Lower leg skin (tissue), 4 donors: ENCODE measurements around the gene POU6F1. TPM values are rescaled to one million over a fixed set of nuclear protein-coding genes. Genes with fewer than 3 reads are reported as not detected.

Experiments used
- DNase-seq, 2 donors: peaks; one replicate each; pipeline ENCODE4 v3.0.0-alpha.2; 2019; ENCODE audit warnings: low spot score in 2 of 2
- H3K4me3 ChIP-seq: fragments of 200-600 bp; sonication (generic); 2 replicates; pipeline ENCODE4 v1.5.1; 2017; ENCODE audit warnings: mild to moderate bottlenecking, low read depth; ENCODE audit not compliant: poor library complexity, severe bottlenecking
- POLR2A ChIP-seq, 2 donors: fragments of 450-650 bp; IDR thresholded peaks; one replicate each; pipeline ENCODE4 v1.6.1; 2016 to 2017; ENCODE audit warnings: antibody characterized with exemption in 2 of 2, mild to moderate bottlenecking in 1 of 2, moderate library complexity in 1 of 2
- WGBS, 2 donors: methylation state at CpG; one replicate each; pipeline ENCODE4 v1.1.5; 2018; 5-methylcytosine and 5-hydroxymethylcytosine counted together
- intact Hi-C: fragments of 100-400 bp; cut with DNase I; formaldehyde crosslinking; loops from one replicate; pipeline ENCODE4 v1.15.0; 2023; ENCODE audit warnings: low total_unique reads
- total RNA-seq, 4 donors: library from RNA; depleted of rRNA; stranded (reverse); fragments of >200 nt; gene quantifications; one replicate each; pipeline ENCODE4 v1.1.0, GENCODE V29; 2016
- TF ChIP-seq, protein P1 (sequence below), 3 donors: fragments of 450-650 bp; IDR thresholded peaks; one replicate each; pipeline ENCODE4 v1.5.1; 2016; ENCODE audit warnings: antibody characterized with exemption in 3 of 3, mild to moderate bottlenecking in 3 of 3, moderate library complexity in 2 of 3

Gene POU6F1
- total RNA-seq, 4 donors from 2014 or later = 5.5 to 20.2 (median 10.6) TPM

DNA sequence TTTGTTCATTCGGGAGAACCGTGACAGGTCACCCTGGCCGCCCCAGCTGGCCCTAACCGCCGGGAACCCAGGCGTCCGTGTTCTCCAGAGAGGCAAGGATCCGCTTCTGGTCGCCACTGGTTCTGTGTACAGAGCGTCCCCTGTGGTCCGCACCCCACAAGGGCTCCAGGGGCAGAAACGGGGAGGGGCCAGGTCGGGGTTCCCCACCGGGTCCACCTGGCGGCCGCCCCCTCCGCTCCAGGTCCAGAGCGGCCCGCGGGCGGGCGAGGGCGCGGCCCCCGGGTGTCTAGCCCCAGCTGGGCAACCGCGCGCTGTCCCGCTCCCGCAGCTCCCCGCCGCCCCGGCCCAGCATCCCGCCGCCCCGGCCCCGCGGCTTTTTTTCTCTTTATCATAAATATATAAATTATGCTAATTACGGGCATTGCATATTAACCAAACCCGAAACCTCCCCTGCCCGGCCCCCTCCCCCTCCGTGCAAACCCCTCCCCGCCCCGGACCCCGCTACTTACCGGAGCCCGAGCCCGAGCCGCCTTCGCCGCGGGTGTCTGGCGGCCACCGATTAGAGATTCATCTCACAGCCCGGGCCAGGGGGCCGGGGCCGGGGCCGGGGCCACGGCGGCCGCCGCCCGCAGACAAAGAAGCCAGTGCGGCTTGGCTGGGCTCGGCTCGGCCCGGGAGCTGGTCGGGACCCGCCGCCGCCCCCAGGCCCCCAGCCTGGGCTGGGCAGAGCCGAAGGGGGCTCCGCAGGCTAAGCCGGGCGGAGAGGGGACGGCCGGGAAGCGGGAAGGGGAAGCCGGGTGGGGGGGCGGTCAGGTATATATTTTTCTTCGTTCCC lies 512 bp downstream of the POU6F1 start:
- intact Hi-C loops = no loop called here
- peak; percentile 34 to 91 for DNase-seq
- TF ChIP-seq, protein P1, sequence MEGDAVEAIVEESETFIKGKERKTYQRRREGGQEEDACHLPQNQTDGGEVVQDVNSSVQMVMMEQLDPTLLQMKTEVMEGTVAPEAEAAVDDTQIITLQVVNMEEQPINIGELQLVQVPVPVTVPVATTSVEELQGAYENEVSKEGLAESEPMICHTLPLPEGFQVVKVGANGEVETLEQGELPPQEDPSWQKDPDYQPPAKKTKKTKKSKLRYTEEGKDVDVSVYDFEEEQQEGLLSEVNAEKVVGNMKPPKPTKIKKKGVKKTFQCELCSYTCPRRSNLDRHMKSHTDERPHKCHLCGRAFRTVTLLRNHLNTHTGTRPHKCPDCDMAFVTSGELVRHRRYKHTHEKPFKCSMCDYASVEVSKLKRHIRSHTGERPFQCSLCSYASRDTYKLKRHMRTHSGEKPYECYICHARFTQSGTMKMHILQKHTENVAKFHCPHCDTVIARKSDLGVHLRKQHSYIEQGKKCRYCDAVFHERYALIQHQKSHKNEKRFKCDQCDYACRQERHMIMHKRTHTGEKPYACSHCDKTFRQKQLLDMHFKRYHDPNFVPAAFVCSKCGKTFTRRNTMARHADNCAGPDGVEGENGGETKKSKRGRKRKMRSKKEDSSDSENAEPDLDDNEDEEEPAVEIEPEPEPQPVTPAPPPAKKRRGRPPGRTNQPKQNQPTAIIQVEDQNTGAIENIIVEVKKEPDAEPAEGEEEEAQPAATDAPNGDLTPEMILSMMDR (IDR thresholded peaks at IDR 0.05) = no peak
- no peak for TF ChIP-seq POLR2A (IDR thresholded peaks at IDR 0.05)
- peak overlapping the region; percentile 67 for H3K4me3 ChIP-seq
- WGBS, 2 donors = 1 to 3% methylated on average over 65 to 79 of the region's 81 CpGs

- WGBS, 2 donors = 11 to 33% methylated on average over 7 of the region's 7 CpGs
These were observed 1.2 kb downstream of the POU6F1 start for GRCh38 chr12:51216642-51217041.

DNA sequence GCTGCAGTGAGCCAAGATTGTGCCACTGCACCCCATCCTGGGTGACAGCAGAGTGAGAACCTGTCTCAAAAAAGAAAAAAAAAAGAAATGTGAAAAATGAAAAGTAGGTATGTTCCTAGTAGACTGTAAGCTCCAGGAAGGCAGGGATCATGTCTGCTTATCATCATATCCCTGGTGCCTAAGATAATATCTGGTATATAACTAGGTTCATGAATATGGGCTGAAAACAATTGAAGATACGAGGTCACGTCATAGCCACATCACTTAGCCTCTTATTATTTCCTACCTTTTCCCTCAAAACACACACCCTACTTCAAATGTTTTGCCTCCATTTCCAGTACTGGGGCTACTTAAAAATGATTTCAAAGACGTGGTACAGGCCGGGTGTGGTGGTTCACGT lies 3.0 kb downstream of the POU6F1 start:
- DNase-seq = no peak
- H3K4me3 ChIP-seq = no peak overlapping the region
- intact Hi-C loops = no loop called here
- WGBS, 2 donors = 87 to 95% methylated on average over 5 of the region's 5 CpGs
- TF ChIP-seq POLR2A (IDR thresholded peaks at IDR 0.05) = no peak
- TF ChIP-seq, protein P1 (IDR thresholded peaks at IDR 0.05) = no peak

More at GRCh38 chr12:51216642-51217041, 1.2 kb downstream of the POU6F1 start:
- no peak overlapping the region for H3K4me3 ChIP-seq
- intact Hi-C loops = no loop called here
- no peak for DNase-seq
- no peak for TF ChIP-seq POLR2A (IDR thresholded peaks at IDR 0.05)
- TF ChIP-seq, protein P1 (IDR thresholded peaks at IDR 0.05) = no peak

DNA sequence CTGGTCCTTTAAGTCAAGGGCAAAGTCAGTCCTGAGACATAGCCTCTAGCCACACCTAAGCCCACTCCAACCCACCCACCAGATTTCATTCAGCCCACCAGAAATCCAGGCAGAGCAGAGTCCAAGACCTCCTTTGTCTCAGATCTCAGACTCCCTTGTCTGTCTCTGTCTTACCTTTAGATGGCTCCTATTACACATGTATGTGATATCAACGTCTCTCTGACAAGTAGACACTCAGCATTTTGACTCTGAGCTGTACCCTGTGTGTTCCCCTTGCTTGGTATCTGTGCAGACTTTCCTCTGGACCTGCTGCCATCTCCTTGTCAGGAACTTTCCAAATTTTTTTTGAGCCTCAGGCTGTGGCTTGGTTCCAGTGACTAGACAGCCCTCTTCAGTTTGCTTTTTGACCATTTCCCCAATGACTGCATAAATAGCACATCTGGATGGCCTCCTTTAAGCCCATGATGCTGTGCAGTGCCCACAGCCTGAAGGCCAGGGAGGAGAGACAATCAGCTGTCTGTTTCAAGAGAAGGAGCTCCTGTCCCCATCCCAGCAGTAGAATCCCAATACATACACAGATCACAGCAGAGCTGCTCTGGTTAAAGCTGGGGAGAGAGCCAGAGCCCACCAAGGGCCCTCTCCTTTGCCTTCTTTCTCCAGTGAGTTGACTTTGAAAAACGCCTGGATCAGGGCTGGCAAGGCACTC lies 7.0 kb downstream of the POU6F1 start:
- intact Hi-C loops = no loop called here
- 63 to 68% methylated on average over 2 of the region's 2 CpGs for WGBS, 2 donors
- no peak for TF ChIP-seq POLR2A (IDR thresholded peaks at IDR 0.05)
- TF ChIP-seq, protein P1 (IDR thresholded peaks at IDR 0.05) = no peak
- DNase-seq = no peak
- no peak overlapping the region for H3K4me3 ChIP-seq

GRCh38 chr12:51209259-51209658 lies 8.6 kb downstream of the POU6F1 start:
- DNase-seq = no peak

More at GRCh38 chr12:51209259-51209658, 8.6 kb downstream of the POU6F1 start:
- no peak overlapping the region for H3K4me3 ChIP-seq
- TF ChIP-seq, protein P1 (IDR thresholded peaks at IDR 0.05) = no peak
- TF ChIP-seq POLR2A (IDR thresholded peaks at IDR 0.05) = no peak
- 87 to 93% methylated on average over 2 of the region's 2 CpGs for WGBS, 2 donors
- intact Hi-C loops = no loop called here
